ENCODE measurements around the gene MED7. TPM values are rescaled to one million over a fixed set of nuclear protein-coding genes. Genes with fewer than 3 reads are reported as not detected.

MED7 gene
- total RNA-seq, 1 donor from 2014 or later, result 2.3 TPM

GRCh38 chr5:157184117-157184670 lies 41.5 kb upstream of the MED7 start:
- intact Hi-C loops (cut with DNase I), result no loop called here
- H3K36me3 ChIP-seq, result no peaks in the 10 kb centered on the region
- no peaks in the 10 kb centered on the region for H3K4me1 ChIP-seq
- no peak overlapping the region for H3K4me3 ChIP-seq
- DNase-seq (ENCODE audit: low spot score in 2 of 2), result no peak
- H3K27ac ChIP-seq, result no peak overlapping the region
- TF ChIP-seq CTCF (IDR thresholded peaks at IDR 0.05), result no peak
- no peaks in the 10 kb centered on the region for H3K9me3 ChIP-seq
- H3K27me3 ChIP-seq, result no peaks in the 10 kb centered on the region

- intact Hi-C loops (cut with DNase I), result no loop called here
- H3K36me3 ChIP-seq, result no peaks in the 10 kb centered on the region
- H3K4me3 ChIP-seq, result no peak overlapping the region
- H3K9me3 ChIP-seq, result no peaks in the 10 kb centered on the region
- no peak for DNase-seq (ENCODE audit: low spot score in 2 of 2)
- no peaks in the 10 kb centered on the region for H3K27me3 ChIP-seq
- no peak overlapping the region for H3K27ac ChIP-seq
- H3K4me1 ChIP-seq, result no peaks in the 10 kb centered on the region
- TF ChIP-seq CTCF (IDR thresholded peaks at IDR 0.05), result no peak
These were observed 39.6 kb upstream of the MED7 start for GRCh38 chr5:157182143-157182757.

- no peak for TF ChIP-seq CTCF (IDR thresholded peaks at IDR 0.05)
- no peaks in the 10 kb centered on the region for H3K9me3 ChIP-seq
- H3K27me3 ChIP-seq, result no peaks in the 10 kb centered on the region
- H3K27ac ChIP-seq, result no peak within 1 kb of the TSS
- intact Hi-C loops (cut with DNase I), result no loop called here
- no peak for DNase-seq (ENCODE audit: low spot score in 2 of 2)
- no peaks in the 10 kb centered on the region for H3K4me1 ChIP-seq
- H3K36me3 ChIP-seq, result no peaks in the 10 kb centered on the region
- H3K4me3 ChIP-seq, result no peak within 1 kb of the TSS
These were observed 38.0 kb upstream of the MED7 start, which contains the start of gene ITK for GRCh38 chr5:157180374-157181264. TSS of gene ITK (plus strand) at chr5:157180840. CDS start at chr5:157180978, 138 bp downstream.

- Histone ChIP-seq H3K4me3 (no peak overlapping the region), H3K27me3 (no peaks in the 10 kb centered on the region), H3K27ac (no peak overlapping the region), H3K4me1 (no peaks in the 10 kb centered on the region), H3K36me3 (no peaks in the 10 kb centered on the region), H3K9me3 (no peaks in the 10 kb centered on the region)
- intact Hi-C loops (cut with DNase I), result no loop called here
- no peak for TF ChIP-seq CTCF (IDR thresholded peaks at IDR 0.05)
- DNase-seq (ENCODE audit: low spot score in 2 of 2), result no peak
These were observed 36.3 kb upstream of the MED7 start for GRCh38 chr5:157178966-157179365.

GRCh38 chr5:157177953-157178352 lies 35.3 kb upstream of the MED7 start:
- no peak for DNase-seq (ENCODE audit: low spot score in 2 of 2)
- H3K9me3 ChIP-seq, result no peaks in the 10 kb centered on the region
- intact Hi-C loops (cut with DNase I), result no loop called here
- no peaks in the 10 kb centered on the region for H3K27me3 ChIP-seq
- TF ChIP-seq CTCF (IDR thresholded peaks at IDR 0.05), result no peak
- H3K36me3 ChIP-seq, result no peaks in the 10 kb centered on the region
- no peak overlapping the region for H3K27ac ChIP-seq
- H3K4me1 ChIP-seq, result no peaks in the 10 kb centered on the region
- no peak overlapping the region for H3K4me3 ChIP-seq

Measured in ascending aorta (tissue), 2 donors.